ENCODE data around the gene NALCN.

NALCN gene

DNA sequence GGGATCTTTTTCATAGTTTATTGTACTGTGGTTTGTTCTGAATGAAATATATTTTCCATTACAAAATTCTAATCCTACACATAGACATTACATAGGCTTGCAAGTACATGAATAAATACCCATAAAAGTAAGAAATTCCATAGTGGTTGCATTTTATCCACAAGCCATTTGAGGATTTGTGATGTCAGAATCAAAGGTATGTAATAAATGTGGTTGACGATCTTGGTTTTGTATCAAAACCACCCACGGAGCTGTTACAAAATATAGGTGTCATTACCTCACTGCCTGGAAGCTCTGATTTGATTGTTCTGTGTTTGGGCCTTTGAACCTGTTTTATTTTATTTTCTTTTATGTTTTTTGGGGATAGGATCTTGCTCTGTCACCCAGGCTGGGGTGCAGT lies 125.1 kb downstream of the NALCN start:
- no peak for DNase-seq (ENCODE audit: low read depth in 2 of 2)

DNA sequence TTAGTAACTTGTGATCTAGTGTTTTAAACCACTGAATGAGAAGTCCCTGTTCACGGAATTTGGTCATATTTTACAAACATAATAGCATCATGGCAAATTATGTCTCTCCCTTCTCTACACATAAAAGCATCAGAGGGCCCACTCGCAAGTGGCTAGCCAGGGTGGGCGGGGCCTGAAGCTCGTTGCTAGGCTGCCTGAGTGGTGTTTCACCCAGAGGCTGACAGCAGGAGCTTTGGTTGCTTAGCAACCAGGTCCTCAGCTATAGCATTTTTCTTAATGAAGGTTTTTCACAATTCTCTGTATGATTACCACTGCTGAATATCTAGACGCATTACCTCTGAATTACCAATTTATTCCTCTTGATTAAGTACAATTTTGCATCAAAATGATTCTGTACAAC lies 126.5 kb downstream of the NALCN start:
- DNase-seq (ENCODE audit: low read depth in 2 of 2), result no peak

DNA sequence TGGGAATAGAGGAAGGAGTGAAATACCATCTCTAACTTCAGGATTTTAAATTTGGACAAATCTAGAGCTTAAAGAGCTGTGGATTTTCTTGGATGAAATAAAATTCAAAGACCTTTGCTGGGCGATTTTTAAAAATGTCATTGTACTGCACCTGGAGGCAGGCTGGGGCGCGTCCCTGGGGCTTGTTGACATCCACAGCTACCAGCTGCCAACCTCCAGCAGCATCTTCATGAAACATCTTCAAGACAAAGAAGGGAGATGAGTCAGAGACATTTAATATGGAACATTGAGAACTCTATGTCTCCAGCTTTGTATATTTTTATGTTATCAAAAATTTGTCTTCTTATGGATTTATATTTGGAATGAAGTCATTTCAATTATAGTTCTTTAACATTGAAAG lies 132.5 kb downstream of the NALCN start:
- DNase-seq (ENCODE audit: low read depth in 2 of 2), result no peak

DNA sequence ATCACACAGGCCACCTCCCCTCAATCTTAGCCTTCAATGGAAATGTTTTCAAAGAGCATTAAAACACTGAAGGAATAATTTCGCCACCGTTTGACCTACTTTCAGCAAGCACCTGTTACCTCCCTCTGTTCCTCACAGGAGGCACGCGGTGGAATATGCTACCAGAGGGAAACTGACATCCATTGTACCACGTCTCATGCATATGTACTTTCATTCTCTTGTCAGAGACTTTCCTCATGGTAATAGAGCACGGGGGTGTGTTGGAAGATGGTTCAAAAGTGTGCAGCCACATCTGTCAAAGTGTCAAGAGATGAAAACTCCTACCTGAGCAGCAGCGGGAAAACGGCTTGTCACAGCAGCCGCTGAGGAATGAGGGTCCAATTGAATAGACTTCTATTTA lies 143.4 kb downstream of the NALCN start:
- DNase-seq (ENCODE audit: low read depth in 2 of 2), result no peak

DNA sequence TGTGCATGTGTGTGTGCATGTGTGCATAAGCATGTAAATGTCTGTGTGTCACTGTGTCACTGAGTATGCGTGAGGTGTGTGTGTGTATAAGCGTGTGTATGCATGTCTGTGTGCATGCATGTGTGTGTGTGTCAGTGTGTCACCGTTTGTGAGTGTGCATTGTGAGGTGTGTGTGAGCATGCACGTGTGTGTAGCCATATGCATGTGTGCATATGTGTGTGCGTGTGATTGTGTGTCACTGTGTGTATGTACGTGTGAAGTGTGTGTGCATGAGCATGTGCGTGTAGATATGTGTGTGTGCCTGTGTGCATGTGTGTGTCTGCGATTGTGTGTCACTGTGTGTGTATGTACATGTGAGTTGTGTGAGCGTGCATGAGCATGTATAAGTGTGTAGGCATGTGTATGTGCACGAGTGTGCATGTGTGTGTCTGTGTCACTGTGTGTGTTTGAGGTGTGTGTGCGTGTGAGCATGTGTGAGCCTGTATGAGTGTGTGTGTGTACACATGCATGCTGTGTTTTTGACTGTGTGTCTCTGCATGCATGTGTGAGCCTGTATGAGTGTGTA lies 144.5 kb downstream of the NALCN start:
- no peak for DNase-seq (ENCODE audit: low read depth in 2 of 2)

DNA sequence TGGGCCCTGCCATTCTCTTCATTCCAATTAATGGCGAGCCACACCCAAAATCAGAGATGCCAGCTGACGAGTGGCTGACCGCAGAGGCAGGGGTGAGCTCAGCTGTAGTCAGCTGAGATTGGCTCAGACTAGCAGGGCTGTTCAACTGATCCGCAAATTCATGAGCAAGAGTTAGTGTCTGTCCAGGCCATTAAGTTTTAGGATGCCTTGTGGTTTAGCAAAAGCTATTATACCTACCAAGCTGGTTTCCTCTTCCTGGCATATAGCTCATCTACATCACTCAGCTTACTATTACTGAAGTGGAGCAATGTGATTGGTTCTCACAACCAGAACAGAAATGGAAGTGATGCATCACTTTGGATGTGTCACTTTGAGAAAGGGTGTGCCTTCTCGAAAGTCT lies 148.7 kb downstream of the NALCN start:
- DNase-seq (ENCODE audit: low read depth in 2 of 2), result no peak

DNA sequence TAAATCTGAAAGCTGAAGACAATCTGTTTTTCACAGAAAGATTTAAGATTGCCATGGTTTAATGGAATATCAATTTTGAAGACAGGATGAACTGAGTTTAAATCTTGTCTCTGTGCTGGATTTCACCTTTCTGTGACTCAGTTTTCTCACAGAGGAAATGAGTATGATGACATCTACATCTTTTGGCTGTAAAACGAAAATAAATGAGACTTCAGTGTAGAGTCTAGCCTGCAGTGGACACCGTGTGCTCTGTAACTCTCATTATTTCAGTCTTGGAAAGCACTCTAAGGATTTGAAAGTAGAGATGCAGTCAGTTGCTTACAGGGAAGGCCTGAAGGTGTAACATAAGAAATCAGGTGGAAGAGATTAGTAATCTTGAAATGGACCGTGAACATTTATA lies 150.4 kb downstream of the NALCN start:
- no peak for DNase-seq (ENCODE audit: low read depth in 2 of 2)

DNA sequence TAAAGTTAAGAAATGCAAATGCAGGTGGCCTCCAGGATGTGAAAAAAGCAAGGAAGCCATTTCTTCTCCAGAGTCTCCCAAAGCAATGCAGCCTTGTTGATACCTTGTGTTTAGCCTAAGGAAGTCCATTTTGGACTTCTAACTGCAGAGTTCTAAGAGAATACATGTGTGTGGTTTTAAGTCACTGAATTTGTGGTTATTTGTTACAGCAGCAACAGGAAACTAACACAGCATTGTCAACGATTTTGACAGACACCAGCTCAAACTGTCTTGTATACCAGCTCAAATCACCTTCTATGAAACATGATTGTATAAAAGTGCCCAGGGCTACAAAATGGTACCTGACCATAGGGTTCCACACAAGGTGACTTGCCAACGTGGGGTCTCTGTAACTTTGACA lies 151.4 kb downstream of the NALCN start:
- no peak for DNase-seq (ENCODE audit: low read depth in 2 of 2)

DNA sequence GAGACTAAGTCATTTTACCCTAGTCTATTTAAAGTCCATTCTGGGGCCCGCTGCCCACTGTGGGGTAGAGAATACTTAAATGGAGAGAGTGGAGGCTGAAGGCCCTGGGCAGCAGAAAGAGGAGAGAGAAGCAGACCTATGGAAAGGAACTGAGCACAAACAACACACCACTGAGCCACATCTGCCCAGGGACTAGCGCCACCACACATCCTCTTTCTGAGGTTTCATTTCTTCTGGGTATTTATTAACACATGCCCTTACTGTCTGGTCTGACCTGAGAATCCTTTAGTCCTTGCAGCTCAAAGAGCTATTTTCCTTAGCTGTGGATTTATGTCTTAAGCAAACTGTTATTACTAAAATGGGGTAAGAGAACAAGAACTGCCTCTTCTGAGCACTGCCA lies 154.0 kb downstream of the NALCN start:
- no peak for DNase-seq (ENCODE audit: low read depth in 2 of 2)

DNA sequence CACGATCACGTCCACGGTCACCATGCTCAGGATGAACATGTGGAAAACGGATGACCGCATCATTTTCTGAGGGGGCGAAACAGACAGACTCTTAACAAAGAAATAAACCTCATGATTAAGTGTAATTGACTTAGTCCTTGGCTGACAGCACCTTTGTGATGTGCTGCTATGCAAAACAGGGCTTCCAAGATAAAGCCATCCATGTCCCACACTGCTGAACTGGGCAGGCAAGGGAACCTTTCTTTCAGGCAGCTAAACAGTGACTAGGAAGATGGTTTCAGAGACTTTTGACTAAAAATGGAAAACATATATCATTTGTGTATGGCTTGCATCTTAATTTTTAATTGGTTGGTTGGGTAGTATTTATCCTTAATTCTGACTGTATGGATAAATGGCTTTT lies 157.8 kb downstream of the NALCN start:
- DNase-seq (ENCODE audit: low read depth in 2 of 2), result no peak

DNA sequence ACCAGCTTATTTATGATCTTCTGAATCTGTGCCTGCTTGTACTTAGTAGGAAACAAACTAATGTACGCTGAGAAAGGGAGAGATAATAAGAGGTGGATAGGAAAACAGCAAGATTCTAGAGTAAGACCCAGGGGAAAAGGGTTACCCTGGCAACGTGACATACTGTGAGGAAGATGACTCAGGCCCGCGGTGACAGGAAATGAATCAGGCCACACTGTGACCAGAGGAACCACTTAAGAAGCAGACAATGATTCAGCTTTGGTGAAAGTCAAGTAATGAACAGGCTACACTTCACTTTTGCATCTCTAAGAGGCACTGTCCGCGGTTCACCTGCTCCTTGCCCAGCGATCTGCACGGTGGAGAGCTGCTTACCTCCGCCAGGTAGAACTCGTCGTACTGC lies 158.2 kb downstream of the NALCN start:
- no peak for DNase-seq (ENCODE audit: low read depth in 2 of 2)

DNA sequence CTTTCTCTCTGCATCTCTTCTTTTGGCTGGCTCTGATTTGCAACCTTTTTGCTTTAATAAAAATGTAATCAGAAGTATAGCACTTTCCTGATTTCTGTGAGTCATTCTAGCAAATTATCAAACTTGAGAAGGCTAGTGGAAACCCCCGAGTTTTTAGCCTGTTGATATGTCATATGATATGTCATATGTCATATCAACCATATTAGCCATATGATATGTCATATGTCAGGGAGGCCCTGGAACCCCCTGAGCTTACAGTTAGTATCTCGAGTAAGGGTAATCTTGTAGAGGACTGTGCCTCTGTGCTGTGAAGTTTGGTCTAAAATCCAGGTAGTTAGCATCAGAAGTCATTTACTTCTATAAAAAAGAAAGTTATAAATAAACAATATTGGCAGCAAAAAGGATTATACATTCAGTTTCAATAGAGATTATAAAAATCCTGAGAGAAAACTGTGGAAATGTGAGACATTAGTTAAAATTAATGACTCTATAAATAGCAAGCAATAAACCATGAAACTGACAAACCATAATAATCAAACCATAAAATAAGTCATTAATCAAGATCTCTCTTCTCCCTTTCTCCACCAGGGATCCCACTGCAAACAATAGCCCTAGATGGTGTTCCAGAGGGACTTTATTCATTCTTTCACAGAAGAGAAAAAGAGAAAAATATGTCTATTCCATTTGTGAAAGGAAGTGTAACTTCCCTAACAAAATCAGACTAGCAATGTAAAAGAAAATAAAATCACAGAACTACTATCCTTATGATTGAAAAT lies 167.4 kb downstream of the NALCN start:
- no peak for DNase-seq (ENCODE audit: low read depth in 2 of 2)

DNA sequence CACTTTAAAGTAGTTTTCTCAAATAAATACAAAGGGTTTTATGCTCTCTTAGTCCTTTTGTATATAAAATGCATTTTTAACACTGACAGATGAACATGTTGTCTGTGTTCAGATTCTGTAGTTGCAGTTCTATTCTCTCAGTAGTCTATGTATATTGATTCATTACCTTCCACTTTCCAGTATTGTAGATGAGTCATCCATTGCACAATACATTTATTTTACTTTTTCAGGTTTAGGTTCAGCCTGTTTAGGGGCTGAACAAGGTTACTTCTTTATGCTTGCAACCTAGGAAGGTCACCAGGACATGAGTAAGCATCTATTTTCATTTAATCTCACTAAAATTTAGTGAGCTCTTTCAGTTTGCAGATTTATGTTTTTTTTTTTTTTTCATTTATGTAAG lies 173.6 kb downstream of the NALCN start:
- no peak for DNase-seq (ENCODE audit: low read depth in 2 of 2)

DNA sequence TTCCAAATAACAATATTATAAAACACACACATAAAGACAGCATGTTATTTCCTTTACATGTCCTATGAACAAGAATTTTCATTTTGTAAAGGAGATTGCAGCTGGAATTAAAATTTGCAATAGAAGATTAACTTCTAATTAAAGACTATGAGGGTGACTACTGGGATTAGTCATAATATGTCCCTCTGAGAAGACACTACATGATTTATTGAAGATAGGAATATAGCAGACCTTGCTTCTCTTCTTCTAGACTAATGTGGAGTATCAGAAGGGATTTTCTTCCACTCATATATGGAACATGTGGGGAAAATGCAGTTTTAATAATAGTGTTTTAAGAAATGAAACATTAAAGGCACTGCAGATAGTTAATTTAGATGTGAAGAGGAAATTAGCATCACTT lies 177.8 kb downstream of the NALCN start:
- no peak for DNase-seq (ENCODE audit: low read depth in 2 of 2)

DNA sequence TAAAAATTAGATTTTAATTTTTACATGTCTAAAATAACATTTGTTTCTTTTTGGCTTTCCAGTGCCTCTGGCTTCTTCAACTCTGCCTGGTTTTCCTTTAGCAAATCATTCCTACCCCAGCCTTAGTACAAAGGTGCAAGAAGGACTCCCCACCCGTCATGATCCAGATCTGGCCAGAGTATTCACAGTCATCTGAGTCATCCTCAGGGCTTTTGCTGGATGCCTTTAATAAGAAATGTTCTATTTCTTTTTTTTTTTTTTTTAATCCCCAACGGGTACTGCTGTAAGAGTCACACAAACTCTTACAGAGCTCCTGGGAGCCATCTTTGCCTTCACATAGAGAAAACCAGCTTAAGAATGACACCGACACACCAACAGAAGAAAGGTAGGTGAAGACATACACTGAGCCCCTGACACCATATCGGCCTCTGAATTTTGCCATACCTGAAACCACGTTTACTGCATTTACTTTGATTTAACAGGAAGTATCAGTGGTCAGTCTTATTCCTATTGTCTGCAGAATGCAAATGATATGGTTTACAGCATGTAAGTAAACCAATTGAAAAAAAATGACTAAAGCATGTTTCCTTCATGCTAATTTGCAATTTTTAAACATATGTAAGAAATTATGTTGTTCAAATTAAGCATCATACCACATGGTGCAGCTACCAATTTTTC lies 184.4 kb downstream of the NALCN start:
- DNase-seq (ENCODE audit: low read depth in 2 of 2), result no peak

DNA sequence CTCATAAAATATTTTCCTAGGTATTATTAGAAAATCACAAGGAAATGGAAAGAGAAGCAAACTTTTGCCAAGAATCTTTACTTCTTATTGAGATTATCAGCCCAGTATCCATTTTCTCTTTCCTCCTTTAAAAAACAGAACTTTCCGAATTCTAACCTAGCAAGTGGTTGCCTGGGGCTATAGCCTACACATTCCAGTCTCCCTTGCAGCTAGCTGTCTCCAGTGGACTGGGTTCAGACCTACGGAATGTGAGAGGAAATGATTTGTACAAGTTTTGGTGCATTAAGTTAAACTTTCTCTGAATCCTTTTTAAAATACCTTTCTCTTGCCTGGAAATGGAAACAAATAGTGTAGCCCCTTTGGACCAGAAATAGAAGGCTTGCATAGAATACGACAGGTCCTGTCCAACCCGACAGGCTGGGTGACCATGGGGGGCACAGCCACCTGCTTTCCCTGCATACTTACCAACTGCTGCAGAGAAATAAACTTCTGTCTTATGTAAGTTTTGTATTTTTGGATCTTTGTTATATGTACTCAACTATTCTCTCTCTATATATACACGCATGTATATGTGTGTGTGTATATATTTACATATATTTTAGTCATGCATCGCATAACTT lies 185.9 kb downstream of the NALCN start:
- DNase-seq (ENCODE audit: low read depth in 2 of 2), result no peak

DNA sequence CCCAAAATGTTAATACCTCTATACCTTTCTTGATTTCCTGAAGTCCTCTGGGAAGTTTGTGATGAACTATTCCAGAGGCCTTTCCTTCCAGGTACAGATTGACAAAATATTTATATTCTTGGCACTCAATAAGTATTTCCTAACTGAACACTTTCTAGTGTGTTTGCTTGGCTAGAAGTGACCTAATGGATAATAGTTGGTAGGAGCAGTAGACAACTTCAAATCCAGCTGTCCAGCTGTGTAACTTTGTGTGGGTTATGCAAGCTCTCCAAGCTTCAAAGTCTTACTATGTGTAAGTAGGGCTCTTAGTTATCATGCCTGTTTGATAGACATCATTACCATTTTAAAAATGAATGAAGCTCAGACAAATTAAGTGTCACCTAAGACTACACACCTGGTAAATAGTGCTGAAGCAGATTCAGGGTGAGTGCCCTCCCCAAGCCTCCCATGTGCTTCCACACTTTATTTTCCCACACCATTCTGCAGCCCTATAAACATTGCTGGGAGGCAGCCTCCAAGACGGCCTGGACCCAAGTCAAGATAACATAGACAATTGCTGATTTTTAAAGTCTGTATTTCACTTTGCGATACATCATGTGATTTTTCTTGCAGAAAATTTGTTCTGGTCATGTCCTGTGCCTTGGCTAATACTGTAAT lies 196.6 kb downstream of the NALCN start:
- no peak for DNase-seq (ENCODE audit: low read depth in 2 of 2)

DNA sequence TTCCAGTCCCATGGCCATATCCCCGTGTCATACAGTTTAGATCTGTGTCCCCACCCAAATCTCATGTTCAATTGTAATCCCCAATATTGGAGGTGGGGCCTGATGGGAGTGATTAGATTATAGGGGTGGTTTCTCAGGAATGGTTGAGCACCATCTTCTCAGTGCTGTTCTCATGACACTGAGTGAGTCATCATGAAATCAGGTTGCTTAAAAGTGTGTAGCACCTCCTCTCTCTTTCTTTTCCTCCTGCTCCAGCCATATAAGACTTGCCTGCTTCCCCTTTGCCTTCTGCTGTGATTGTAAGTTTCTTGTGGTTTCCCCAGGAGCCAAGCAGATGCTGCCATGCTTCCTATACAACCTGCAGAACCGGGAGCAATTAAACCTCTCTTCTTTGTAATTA lies 197.8 kb downstream of the NALCN start:
- no peak for DNase-seq (ENCODE audit: low read depth in 2 of 2)

DNA sequence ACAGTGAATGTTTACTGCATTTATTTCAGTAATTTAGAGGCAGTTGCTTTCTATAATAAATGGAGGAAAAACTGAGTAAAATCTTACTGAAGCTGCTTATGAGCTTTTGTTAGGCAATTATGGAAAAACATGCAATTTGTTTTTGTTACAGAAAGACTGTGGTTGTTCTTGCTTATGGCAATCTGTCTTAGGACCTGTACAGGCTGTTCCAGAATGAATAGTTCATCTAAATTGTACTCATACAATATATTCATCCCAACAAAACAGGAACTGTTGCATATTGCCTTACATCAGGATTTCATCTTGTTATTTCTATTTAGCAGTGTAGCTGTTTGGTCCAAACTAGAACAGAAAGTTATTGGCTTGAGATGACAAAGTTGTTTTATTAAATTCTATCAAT lies 199.2 kb downstream of the NALCN start:
- DNase-seq (ENCODE audit: low read depth in 2 of 2), result no peak

DNA sequence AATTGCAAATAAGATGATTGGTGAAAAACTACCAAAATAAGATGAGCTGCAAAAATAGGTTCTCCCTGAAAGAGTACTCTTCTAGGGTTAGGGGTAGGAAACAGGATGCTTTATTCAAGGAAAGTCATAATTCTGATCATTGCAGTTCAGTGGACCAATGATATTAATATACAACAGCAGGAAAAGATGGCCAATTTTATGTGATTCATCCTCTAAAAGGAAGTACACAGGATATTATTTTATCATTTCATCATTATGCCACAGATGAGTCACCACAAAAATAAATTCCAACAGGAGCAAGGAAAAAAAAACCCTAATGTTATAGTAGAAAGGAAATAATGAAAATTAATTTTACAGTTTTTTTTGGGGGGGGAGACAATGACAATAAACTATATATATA lies 205.0 kb downstream of the NALCN start:
- no peak for DNase-seq (ENCODE audit: low read depth in 2 of 2)

DNA sequence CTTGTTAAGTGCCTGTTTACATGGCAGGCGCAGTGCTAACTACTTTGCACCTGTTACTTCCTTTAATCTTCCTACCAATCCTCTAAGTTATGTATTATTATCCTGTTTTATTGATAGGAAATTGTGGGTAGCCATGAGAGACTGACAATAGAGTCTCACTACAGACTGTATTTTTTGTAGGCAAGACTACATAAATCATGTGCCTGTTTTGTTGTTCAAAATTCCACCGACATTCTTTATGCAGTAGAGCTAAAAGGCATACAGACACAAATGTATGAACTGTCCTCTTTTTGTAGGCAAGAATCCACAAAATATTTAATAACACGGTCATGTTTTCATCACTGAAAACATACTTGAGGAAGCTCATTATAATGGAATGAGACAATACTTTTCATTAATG lies 205.5 kb downstream of the NALCN start:
- DNase-seq (ENCODE audit: low read depth in 2 of 2), result no peak

DNA sequence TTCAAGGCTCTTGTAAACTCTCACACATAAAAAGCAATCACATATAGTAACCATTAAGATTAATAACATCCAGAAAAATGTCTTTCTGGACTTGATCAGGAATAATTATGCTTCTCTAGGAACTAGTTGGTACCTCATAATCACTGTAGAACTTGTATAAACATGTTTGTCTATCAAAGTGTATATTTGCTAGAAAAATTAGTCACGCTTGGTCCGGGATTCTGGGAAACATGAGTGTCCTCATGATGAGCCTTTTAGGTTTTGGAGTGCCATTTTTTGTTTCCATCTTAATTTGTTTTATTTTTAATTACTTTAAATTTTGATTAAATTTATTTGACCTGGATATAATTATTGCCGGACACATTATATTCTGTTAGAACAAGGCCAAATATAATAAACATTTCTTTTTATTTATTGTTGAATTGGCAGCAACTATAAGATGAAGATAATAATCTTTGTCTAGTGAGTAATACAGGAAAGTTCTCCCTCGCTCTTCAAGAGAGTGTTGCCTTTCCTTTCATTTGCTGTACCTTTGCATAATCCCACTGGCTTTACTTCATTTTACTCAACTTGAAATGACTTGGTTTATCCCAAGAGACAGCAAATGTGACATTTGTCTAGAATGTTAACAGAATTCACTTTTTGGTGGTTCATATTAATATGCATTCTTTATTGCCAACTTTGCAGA lies 207.0 kb downstream of the NALCN start:
- no peak for DNase-seq (ENCODE audit: low read depth in 2 of 2)
